ENCODE results near the gene APC2. TPM values are rescaled to one million over a fixed set of nuclear protein-coding genes. Genes with fewer than 3 reads are reported as not detected.
"Not testable (repeated sequence)": the region's sequence is repeated elsewhere in the genome, so short reads cannot be mapped to it uniquely, and the experiment has no call there.

The APC2 gene
- total RNA-seq, 1 donor from 2014 or later = 0.42 TPM

DNA sequence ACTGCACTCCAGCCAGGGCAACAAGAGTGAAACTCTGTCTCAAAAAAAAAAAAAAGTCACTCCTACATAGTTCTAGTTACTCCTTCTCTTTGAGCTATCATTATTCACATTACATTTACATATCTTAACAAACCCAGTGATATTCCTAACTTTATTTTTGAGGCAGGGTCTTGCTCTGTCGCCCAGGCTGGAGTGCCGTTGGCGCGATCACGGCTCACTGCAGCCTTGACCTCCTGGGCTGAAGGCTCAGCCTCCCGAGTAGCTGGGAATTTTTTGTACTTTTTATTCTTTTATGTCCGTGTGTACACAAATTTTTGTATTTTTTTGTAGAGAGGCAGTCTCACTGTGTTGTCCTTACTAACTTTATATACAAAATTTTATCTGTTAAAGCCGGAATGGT is 12.3 kb upstream of the APC2 start:
- intact Hi-C loops (cut with micrococcal nuclease) = loop anchor here (1.0 to 2.0 kb wide), 6 partner anchors 29 to 640 kb away; partner anchors contain the start of genes ADAMTSL5, FAM174C, NDUFS7 and PCSK4
- no peak for TF ChIP-seq CTCF (IDR thresholded peaks at IDR 0.05)
- Mint-ChIP-seq H3K27me3 (no peaks in the 10 kb centered on the region), H3K4me3 (peak overlapping the region; percentile 99), H3K9me3 (no peaks in the 10 kb centered on the region), H3K36me3 (ENCODE audit: low read depth) (peaks cover 48% of the 10 kb centered on the region), H3K27ac (no peak overlapping the region), H3K4me1 (peaks cover 26% of the 10 kb centered on the region)
- ATAC-seq (ENCODE audit: low read depth) (no peak), DNase-seq (no peak)
- ChIA-PET POLR2A (interaction anchor here (0.5 to 2.3 kb wide), 4 partner anchors 168 to 411 kb away, joined by 3 to 15 read pairs (median 4); partner anchors contain the start of genes CIRBP and CNN2), CTCF (no interaction called here)

GRCh38 chr19:1438035-1438932 is 11.6 kb upstream of the APC2 start, which contains the start of gene RPS15:
RPS15 (plus strand) TSS chr19:1438396; CDS start chr19:1438426, 30 bp downstream.
- H3K27me3 Mint-ChIP-seq = no peaks in the 10 kb centered on the region
- intact Hi-C loops (cut with micrococcal nuclease) = loop anchor here (1.0 to 2.0 kb wide), 6 partner anchors 30 to 641 kb away; partner anchors contain the start of genes ADAMTSL5, FAM174C, NDUFS7 and PCSK4
- H3K4me3 Mint-ChIP-seq = peak within 1 kb of the TSS; percentile 99
- CTCF ChIA-PET = no interaction called here
- no peak for TF ChIP-seq CTCF (IDR thresholded peaks at IDR 0.05)
- H3K27ac Mint-ChIP-seq = peak within 1 kb of the TSS; percentile 99
- H3K9me3 Mint-ChIP-seq = no peaks in the 10 kb centered on the region
- peaks cover 26% of the 10 kb centered on the region for H3K4me1 Mint-ChIP-seq
- DNase-seq = peak; percentile 94
- peak; percentile 92 for ATAC-seq (ENCODE audit: low read depth)
- POLR2A ChIA-PET = interaction anchor here (0.5 to 2.3 kb wide), 4 partner anchors 169 to 581 kb away, joined by 3 to 15 read pairs (median 4); partner anchors contain the start of genes CIRBP and CNN2
- H3K36me3 Mint-ChIP-seq (ENCODE audit: low read depth) = peaks cover 45% of the 10 kb centered on the region

DNA sequence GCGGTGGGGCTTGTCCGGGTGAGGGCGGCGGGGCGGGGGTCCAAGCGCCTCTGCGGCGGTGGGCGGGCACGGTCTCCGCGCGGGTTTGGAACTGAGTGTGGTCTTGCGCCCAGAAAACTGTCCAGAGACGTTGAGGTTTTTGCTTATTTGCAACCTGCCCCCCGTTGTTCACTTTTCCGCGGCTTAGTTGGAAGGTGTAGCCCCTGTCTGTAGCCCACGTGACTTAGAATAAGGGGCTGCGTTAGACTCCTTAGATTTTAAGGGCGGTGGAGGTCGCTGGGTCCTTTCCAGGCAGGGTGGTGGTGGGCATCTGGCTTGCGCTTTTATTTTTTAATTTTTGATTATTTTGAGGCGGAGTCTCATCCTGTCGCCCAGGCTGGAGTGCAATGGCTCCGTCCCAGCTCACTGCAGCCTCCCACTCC is 11.0 kb upstream of the APC2 start:
- intact Hi-C loops (cut with micrococcal nuclease) = loop anchor here (1.0 to 2.0 kb wide), 6 partner anchors 31 to 642 kb away; partner anchors contain the start of genes ADAMTSL5, FAM174C, NDUFS7 and PCSK4

DNA sequence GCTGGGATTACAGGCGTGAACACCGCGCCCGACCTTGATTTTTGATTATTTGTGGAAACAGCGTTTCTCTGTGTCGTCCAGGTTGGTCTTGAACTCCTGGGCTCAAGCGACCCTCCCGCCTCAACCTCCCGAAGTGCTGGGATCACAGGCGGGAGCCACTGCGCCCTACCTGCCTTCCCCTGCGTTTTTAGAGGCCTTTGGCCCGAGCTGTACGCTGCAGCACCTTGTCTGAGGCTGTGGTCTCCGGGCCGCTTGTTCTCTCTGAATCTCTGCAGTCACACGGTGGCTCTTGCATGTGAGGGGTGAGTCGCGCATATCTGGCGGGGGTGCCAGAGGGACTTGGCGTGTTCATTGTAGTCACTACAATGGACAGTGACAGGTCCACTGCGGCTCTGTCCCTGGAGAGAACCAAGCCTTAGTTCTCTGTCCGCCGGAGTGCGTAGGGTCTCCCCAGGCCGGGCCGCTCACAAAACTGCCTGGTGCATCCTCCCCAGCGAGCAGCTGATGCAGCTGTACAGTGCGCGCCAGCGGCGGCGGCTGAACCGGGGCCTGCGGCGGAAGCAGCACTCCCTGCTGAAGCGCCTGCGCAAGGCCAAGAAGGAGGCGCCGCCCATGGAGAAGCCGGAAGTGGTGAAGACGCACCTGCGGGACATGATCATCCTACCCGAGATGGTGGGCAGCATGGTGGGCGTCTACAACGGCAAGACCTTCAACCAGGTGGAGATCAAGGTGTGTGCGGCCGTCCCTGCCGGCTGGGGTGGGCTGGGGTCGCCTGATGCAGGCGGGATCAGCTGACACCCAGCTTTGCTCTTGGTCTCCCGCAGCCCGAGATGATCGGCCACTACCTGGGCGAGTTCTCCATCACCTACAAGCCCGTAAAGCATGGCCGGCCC is 10.2 kb upstream of the APC2 start:
- H3K9me3 Mint-ChIP-seq; CTCF ChIA-PET; H3K27me3 Mint-ChIP-seq; DNase-seq; ATAC-seq (ENCODE audit: low read depth): not testable (repeated sequence)
- Mint-ChIP-seq H3K4me3 (peak overlapping the region; percentile 99), H3K27ac (peak overlapping the region; percentile 66), H3K36me3 (ENCODE audit: low read depth) (peaks cover 45% of the 10 kb centered on the region), H3K4me1 (peaks cover 29% of the 10 kb centered on the region)
- intact Hi-C loops (cut with micrococcal nuclease) = loop anchor here (2.0 kb wide), 2 partner anchors 57 to 73 kb away; partner anchors contain the start of genes ADAMTSL5 and NDUFS7
- POLR2A ChIA-PET = interaction anchor here (0.6 to 1.3 kb wide), 4 partner anchors 171 to 474 kb away, joined by 3 to 5 read pairs (median 4); partner anchors contain the start of gene CIRBP

More for the DNA sequence above, 11.0 kb upstream of the APC2 start:
- no peak for TF ChIP-seq CTCF (IDR thresholded peaks at IDR 0.05)
- ChIA-PET POLR2A (interaction anchor here (0.6 kb wide), 1 partner anchor 226 kb away, joined by 4 read pairs; no protein-coding TSS in a partner anchor), CTCF (no interaction called here)
- peak overlapping the region; percentile 99 for H3K27ac Mint-ChIP-seq
- peaks cover 26% of the 10 kb centered on the region for H3K4me1 Mint-ChIP-seq
- peak overlapping the region; percentile 99 for H3K4me3 Mint-ChIP-seq
- H3K9me3 Mint-ChIP-seq = no peaks in the 10 kb centered on the region
- DNase-seq = no peak
- H3K27me3 Mint-ChIP-seq = no peaks in the 10 kb centered on the region
- peaks cover 45% of the 10 kb centered on the region for H3K36me3 Mint-ChIP-seq (ENCODE audit: low read depth)
- ATAC-seq (ENCODE audit: low read depth) = no peak

DNA sequence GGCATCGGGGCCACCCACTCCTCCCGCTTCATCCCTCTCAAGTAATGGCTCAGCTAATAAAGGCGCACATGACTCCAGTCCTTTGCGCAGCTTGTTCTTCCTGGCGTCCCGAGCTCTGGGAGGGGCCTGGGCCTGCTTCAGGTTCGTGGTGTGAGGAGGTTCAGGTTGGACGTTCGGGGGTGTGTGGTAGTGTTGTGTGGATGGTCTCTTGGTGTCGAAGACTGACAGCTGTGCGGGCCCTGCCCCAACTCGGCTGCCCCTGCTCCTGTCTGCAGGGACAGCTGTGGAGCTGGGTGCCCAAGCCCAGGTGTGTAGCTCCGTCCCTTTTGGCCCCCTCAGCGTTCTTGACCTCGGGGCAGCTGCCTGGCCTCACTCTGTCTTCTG is 9.5 kb upstream of the APC2 start:
- H3K4me3 Mint-ChIP-seq = peak overlapping the region; percentile 63
- intact Hi-C loops (cut with micrococcal nuclease) = no loop called here
- H3K9me3 Mint-ChIP-seq = no peaks in the 10 kb centered on the region
- CTCF ChIA-PET = no interaction called here
- H3K4me1 Mint-ChIP-seq = peaks cover 34% of the 10 kb centered on the region
- DNase-seq (no peak), ATAC-seq (ENCODE audit: low read depth) (no peak)
- POLR2A ChIA-PET = interaction anchor here (0.5 to 1.4 kb wide), 6 partner anchors 10 to 474 kb away, joined by 3 to 7 read pairs (median 4); partner anchors contain the start of gene CIRBP
- no peak overlapping the region for H3K27ac Mint-ChIP-seq
- no peak for TF ChIP-seq CTCF (IDR thresholded peaks at IDR 0.05)
- H3K36me3 Mint-ChIP-seq (ENCODE audit: low read depth) = peaks cover 42% of the 10 kb centered on the region
- no peaks in the 10 kb centered on the region for H3K27me3 Mint-ChIP-seq
